HTERT RPE-1 (cell line): ENCODE data around the gene SP7.
"Not testable (repeated sequence)": the region's sequence is repeated elsewhere in the genome, so short reads cannot be mapped to it uniquely, and the experiment has no call there.

Experiments used
- in situ Hi-C: fragments of 300-500 bp; cut with MboI; formaldehyde crosslinking; loops from 4 replicates; pipeline ENCODE4 v1.14.3; 2020; ENCODE audit warnings: low sequenced_read_pairs

Gene SP7

DNA sequence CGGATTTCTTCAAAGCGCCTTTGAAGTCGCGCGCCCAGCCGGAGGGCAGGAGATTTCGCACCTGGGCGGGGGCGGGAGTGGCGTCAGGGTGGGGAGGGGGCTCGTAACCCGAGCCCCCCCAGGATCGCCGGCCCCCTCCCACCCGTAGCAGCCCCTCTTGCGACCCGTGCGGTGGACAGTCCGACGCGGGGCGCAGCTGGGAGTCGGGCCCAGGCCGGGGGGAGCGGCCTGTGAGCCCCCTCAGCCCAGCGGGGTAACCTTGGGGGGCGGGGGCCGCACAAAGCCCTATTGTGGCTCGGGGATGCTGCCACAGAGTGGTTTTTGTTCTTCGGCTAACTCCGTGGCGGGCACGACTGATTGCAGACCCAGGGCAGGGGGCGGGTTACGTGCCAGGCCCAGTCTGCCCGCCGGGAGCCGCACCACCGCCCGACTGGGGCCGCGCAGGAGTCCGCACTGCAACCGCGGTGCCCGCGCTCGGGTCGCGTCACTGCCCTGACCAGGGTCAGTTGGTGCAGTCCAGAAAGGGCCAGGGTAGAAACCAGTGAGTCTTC lies 10.6 kb downstream of the SP7 start:
- in situ Hi-C loops = loop anchor here (25.0 kb wide), 1 partner anchor 112 kb away; the partner anchor contains the start of gene PRR13

DNA sequence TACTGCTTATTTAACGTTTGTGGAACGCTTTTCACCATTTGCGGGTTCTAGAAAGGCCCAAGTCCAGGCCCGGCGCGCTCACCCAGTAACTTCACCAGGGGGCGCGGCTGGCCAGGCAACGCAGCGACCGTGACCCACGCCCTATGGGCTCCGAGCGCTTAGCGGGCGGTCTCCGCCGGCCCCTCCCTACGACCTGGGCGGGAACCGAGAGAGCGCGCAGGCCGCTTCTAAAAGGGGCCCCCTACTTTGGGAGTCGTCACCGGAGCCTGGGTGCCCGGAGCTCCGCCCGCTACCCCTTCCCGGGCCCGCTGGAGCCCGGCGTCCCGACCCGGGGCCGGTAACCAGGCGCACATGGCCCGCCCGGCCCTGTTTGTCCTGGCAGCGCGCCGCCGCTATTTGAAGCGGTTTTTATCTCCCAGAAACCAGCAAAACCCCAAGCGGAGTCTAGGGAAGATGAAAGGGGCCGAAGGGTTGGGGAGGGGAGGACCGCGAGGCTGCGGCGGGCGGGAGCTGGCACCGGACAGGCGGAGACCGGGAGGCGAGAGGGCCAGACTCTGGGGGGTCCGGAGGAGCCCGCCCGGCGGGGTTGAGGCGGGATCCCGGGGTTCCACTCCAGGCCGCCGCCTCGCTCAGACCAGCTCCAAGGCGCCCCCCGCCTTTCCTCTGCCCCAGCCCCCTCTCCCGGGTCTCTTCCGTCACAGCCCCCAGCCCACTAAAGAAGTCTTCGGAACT lies 11.2 kb downstream of the SP7 start:
- in situ Hi-C loops = loop anchor here (25.0 kb wide), 1 partner anchor 112 kb away; the partner anchor contains the start of gene PRR13

DNA sequence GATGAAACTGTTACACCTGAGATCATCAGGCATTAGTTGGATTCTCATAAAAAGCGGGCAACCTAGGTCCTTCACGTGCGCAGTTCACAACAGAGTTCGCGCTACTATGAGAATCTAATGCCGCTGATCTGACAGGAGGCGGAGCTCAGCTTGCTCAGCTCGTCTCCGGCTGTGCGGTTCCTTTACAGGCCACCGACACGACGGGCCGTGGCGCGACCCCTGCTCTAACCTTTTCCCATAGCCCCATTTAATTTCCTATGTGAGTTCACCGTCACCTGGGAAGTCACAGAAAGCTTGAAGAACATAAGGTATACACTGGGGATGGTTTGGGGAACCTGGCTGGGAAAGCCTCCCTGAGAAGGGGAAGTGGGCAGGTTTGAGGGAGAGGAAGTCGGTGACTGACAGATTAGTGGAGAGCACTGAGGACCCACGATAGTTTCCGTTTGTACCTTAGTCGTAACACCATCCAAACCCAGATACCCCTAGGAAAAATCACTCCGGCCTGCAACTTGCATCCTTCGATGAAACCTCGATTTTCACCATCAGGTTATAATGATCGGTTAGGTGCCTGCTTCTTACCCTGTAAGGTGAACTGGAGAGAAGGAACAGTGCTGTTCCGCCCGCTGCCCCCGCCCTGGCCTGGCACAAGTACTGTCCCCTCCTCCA lies 11.9 kb downstream of the SP7 start:
- in situ Hi-C loops = no loop called here

DNA sequence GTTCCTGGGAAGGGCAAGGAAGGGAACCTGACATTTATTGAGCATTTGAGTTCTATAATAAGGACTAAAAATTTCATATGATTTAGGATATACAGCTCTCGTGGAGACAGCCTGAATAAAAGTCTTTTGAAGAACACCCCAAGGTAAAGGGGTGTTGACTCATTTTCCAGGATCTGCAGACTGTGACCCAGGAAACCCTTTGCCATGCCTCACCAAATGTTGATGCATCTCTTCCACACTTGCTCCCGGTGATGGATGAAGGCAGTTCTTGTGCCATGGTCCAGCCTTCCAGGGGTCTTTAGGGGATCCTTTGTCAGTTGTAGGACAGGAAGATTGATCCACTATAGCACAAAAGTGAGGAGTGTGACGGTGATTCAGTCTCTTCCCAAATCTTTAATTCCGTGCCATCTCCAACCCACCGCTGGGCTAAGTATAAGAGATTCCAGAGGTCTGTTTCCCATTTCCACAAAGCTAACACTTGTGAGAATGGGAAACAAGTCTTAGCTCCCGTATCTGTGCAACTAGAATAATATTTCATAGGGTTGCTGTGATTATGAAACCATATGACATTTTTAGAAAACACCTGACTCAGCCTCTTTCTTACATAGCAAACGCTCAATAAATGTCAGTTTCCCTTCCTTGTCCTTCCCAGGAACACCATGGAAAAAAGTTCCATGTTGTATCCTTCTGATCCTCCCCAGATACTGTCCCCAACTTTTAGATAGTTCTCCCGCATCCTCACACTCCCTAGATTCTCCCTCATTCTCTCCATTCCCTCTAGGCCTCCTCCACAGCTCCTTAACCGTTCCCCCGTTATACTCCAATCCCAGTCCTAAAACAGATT lies 15.6 kb downstream of the SP7 start:
- in situ Hi-C loops = no loop called here

DNA sequence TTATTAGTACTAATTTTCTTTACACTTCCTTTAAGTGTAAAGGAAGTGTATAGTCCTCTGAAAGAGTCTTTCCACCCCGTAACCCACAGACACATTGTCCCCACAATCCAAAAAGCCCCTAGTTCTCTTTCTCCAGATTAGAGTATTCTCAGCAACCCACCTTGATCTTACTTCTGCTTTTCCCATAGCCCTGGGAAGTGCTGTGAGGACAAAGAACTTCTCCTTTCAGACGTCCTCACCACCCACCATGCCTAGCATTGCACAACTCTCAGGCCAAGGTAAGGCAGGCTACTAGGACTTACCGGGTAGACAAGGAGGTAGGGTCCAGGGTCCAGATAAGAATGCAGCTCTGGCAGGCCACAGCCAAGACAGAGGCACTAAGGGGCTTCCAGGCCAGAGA lies 22.2 kb downstream of the SP7 start:
- in situ Hi-C loops = no loop called here

DNA sequence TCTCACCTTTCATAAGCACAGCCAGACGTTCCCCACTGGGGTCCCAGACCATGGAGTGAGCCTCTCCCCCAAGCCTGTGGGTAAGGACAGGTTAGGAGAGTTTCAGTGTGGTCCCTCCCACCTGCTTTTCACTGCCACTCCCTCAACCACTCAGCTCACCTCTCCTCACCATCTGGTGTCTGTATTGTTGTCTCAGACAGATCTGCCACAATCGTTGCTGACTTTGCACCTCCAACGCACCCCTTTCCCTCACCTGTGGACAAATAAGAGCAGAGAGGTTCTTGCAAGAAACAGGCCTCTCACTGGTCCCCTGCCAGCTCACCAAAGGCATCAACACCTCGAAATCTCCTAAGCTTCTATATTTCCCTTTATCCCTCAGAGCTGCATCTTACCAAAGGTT lies 27.9 kb downstream of the SP7 start:
- in situ Hi-C loops = no loop called here

DNA sequence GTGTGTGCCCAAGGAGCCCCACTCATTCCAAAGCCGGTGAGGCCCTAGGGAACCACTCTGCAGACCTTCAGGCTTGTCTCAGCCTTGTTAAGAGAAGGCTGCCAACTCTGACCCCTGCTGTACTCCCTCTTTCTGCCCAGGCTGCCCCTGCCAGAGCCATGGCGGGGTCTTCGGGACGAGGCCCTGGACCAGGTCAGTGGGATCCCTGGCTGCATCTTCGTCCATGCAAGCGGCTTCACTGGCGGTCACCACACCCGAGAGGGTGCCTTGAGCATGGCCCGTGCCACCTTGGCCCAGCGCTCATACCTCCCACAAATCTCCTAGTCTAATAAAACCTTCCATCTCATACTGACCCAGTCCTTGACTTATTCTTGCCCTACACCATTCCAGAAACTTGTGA lies 29.3 kb downstream of the SP7 start:
- in situ Hi-C loops = no loop called here

DNA sequence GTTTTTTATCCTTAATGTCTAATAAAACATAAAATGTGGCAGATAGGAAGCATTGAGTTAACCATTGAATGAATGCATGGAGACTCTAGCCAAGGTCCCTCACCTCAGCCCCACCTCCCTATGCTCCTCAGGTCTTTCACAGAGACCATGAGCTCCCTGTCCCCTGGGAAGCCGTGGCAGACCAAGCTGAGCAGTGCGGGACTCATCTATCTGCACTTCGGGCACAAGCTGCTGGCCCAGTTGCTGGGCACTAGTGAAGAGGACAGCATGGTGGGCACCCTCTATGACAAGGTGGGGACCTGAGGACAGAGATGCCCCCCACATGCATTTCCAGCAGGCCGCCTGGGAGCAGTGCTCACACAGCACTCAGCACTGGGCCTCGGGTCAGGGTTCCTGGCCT lies 33.3 kb downstream of the SP7 start:
- in situ Hi-C loops = no loop called here

DNA sequence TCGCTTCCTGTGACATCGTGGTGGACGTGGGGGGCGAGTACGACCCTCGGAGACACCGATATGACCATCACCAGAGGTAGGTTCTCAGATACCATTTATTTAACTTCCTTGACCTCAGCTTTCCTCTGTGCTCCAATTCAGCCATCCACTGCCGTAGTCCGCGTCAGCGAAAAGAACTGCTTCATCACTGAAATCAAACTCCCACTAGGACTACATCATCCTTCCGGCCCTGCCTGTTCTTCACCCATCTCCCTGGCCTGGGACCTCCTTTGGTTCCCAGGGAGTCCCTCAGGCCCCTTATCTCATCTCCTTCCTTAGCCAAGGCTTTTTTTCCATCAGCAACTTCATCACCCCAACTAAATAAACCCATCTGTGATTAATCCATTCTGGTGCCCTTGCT lies 36.0 kb downstream of the SP7 start:
- in situ Hi-C loops = no loop called here

DNA sequence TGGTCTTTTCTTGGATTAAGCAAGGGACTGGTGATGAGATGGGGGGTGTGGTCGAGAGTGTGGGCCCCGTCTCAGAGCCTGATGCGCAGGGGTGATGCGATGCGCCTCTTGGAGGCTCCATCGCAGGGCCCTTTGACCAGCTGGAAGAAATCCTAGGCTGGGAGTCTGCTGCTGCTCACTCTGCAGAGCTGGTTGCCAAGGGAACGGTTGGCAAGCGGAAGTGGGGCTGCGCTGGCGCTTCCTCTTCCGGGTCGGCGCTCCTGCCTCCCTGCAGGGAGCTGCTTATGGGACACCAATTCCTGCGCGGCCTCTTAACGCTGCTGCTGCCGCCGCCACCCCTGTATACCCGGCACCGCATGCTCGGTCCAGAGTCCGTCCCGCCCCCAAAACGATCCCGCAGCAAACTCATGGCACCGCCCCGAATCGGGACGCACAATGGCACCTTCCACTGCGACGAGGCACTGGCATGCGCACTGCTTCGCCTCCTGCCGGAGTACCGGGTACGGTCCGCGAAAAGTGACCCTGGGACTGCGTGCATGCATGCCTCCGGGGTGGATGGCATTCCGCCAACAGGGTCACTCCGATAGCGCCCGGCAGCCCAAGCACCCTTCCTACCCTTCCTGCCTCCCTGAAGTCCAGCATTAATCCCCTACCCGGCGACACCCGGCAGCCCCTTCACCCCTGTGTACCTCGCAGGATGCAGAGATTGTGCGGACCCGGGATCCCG lies 36.5 kb downstream of the SP7 start, which contains the start of gene MYG1:
MYG1 (plus strand) TSS at position 242 of the 727 bp plus-strand sequence; CDS start at position 285, 43 bp downstream.
- in situ Hi-C loops = no loop called here

DNA sequence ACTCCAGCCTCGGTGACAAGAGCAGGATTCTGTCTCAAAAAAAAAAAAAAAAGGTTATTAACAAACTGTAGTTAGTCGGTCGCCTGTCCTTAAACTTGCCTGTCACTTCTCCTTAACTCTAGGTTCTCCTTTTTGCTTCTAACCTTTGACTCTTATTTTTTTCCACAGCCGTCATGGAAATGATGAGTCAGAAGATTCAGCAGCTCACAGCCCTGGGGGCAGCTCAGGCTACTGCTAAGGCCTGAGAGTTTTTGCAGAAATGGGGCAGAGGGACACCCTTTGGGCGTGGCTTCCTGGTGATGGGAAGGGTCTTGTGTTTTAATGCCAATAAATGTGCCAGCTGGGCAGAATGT lies 37.1 kb downstream of the SP7 start:
- in situ Hi-C loops = no loop called here

DNA sequence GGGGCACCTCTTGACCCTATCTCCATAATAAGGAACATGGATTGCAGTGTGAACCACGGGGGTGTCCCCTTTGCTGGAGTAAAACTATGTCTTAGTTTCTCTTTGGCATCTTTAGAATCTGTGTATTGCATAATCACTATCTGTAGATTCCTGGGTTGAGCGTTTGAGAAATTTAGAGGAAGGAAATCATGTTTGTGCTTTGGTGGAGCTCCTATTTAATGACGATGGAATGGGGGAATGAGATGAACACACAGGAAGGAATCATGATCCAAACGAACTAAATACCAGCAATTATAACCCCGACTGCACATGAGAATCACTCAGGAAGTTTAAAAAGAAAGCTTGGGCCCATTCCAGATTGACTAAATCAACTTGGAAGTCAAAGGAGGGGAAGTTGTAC lies 38.0 kb downstream of the SP7 start:
- in situ Hi-C loops = no loop called here

DNA sequence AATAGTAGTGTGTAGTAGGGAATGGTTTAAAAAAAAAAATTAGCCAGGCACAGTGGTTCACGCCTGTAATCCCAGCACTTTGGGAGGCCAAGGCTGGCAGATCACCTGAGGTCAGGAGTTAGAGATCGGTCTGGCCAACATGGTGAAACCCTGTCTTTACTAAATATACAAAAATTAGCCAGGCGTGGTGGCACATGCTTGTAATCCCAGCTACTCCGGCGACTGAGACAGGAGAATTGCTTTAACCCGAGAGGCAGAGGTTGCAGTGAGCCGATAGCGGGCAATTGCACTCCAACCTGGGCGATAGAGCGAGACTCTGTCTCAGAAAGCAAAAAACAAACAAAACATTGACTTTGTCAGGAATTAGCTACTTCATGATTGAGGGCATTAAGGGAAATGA lies 39.0 kb downstream of the SP7 start:
- in situ Hi-C loops = not testable (repeated sequence)

DNA sequence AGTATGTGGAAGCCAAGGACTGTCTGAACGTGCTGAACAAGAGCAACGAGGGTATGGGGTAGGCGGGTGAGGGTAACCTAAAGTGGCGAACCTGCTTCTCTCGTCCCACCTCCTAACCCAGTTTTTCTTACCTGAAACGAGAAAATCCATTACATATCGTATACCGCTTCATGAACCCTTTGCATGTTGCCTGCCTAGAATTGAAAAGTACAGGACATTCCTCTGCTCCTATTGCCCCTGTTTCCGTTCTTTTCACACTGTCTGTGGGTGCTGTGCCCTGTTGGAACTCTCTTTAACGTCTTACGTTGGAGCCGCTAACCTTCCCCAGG lies 40.3 kb downstream of the SP7 start:
- in situ Hi-C loops = no loop called here

DNA sequence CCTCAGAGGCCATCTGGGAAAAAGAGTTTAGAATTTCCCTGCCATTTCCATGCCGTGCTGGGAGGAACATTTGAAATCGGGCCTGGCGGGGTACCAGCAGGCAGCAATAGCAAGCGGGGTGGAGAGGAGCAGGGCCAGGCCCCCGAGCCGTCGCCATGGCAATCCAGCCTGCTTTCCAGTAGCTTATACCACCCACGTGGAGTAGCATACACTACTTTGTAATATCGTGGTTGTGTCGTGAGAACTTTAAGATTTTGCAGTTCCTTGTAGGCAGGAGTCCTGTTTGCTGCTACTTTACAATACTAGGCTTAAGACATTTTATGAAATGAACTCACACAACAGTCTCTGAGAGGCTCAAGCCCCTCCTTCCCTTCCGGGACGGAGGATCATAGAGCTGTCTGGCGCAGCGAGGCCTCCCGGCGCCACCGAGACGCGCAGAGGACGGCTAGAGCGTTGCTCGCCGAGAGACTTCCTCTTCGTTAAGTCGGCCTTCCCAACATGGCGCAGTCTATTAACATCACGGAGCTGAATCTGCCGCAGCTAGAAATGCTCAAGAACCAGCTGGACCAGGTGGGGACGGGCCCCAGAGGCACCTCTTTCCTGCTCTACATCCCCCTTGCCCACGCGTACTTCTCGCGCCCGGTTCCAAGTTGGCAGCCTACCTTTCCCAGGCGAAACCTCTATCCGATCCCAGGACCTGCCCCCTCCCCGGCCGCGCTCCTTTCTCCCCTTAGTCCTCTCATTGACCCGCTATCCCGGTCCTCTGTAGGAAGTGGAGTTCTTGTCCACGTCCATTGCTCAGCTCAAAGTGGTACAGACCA lies 40.9 kb downstream of the SP7 start, which contains the start of gene PFDN5:
PFDN5 (plus strand) TSS at position 473 of the 821 bp plus-strand sequence; CDS start at position 499, 26 bp downstream.
- in situ Hi-C loops = no loop called here

DNA sequence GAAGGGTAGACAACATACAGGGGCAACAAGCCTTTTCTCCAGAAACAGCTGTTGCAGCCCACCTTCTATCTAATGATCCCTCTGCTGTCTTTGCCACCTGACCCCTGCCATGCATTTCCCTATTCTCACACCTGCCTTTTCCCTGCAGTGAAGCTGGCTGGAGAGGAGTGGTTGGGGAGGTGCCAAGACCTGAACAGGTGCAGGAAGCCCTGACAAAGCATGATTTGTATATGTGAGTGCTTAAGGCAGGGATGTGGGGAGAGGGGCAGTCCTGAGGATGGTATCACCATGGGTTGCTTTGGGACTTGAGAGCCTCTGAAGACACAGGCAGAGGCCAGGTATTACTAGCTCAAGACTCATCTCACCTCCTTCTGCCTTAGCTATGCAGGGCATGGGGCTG lies 43.7 kb downstream of the SP7 start:
- in situ Hi-C loops = no loop called here

DNA sequence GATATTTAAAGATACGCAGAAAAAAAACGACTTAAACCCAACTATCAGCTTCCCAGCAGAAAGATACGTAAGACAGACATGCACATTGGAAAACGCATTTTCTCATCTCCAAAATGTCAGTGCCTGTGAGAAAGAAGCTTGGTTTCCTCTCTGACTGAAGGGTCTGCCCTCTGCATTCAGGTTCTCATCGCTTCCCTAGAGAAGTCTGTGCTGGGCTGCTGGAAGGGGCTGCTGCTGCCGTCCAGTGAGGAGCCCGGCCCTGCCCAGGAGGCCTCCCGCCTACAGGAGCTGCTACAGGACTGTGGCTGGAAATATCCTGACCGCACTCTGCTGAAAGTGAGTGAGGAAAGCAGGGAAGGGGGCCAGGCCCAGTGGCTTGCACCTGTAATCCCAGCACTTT lies 45.5 kb downstream of the SP7 start:
- in situ Hi-C loops = no loop called here

DNA sequence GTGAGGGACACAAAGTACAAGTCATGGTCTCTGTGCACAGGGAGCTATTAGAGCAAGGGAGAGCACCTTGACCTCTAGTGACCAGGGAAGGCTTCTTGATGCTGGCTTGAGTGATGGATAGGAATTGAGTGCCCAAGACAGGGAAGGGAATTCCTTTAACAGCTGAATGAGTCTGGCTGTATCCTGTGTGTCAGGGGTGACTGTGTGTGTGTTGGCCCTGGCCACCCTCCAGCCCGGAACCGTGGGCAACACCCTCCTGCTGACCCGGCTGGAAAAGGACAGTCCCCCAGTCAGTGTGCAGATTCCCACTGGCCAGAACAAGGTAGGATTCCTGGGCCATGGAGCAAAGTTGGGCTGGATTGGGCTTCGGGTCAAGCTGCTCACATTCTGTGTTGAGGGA lies 46.3 kb downstream of the SP7 start:
- in situ Hi-C loops = no loop called here

DNA sequence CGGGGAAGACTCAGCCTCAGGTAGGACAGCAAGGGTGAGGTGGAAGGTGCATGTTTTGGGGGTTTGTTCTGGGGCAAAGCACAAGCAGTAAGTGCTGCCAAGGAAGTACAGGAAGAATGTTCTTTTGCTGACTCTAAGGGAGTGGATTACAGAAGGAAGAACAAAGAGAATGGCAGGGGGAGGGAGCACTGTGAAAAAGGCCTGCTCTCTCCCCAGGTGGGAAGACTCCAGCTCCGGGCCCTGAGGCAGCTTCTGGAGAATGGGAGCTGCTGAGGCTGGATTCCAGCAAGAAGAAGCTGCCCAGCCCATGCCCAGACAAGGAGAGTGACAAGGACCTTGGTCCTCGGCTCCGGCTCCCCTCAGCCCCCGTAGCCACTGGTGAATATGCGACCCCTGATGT lies 47.8 kb downstream of the SP7 start:
- in situ Hi-C loops = no loop called here

DNA sequence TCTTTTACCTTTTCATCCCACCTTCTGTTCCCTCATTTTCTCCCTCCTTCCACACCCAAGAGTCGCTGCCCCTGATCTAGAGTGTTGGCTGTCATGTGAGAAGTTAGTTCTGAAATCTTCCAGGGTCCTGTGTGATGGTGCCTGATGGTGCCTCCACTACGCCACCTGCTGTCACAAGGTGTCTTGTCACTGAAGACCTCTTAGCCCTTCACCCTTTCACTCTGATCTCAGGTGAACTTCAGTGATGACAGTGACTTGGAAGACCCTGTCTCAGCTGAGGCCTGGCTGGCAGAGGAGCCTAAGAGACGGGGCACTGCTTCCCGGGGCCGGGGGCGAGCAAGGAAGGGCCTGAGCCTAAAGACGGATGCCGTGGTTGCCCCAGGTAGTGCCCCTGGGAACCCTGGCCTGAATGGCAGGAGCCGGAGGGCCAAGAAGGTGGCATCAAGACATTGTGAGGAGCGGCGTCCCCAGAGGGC lies 48.4 kb downstream of the SP7 start:
- in situ Hi-C loops = no loop called here
